ENCODE data around the gene OPCML. TPM values are rescaled to one million over a fixed set of nuclear protein-coding genes. Genes with fewer than 3 reads are reported as not detected.
A peak's percentile ranks its signal among the peaks of the same experiment; 100 is the strongest.

Gene OPCML
- total RNA-seq, 2 donors from 2014 or later = under 0.01 TPM; not detected in 1

GRCh38 chr11:132638423-132638822 is 893.9 kb downstream of the OPCML start:
- intact Hi-C loops (cut with DNase I) = no loop called here
- ATAC-seq (no peak), DNase-seq (no peak)
- Histone ChIP-seq H3K36me3 (replicated peaks in 1 of 2; ENCODE audit: insufficient read depth in 1 of 2, low read depth in 2 of 2) (no peaks in the 10 kb centered on the region), H3K4me1 (no peaks in the 10 kb centered on the region), H3K4me3 (no peak overlapping the region), H3K27me3 (no peaks in the 10 kb centered on the region), H3K27ac (no peak overlapping the region), H3K9me3 (no peaks in the 10 kb centered on the region)
- WGBS, 2 donors = 44 to 49% methylated on average over 1 of the region's 1 CpG
- TF ChIP-seq POLR2A (IDR thresholded peaks at IDR 0.05) = no peak
- TF ChIP-seq, protein P1, sequence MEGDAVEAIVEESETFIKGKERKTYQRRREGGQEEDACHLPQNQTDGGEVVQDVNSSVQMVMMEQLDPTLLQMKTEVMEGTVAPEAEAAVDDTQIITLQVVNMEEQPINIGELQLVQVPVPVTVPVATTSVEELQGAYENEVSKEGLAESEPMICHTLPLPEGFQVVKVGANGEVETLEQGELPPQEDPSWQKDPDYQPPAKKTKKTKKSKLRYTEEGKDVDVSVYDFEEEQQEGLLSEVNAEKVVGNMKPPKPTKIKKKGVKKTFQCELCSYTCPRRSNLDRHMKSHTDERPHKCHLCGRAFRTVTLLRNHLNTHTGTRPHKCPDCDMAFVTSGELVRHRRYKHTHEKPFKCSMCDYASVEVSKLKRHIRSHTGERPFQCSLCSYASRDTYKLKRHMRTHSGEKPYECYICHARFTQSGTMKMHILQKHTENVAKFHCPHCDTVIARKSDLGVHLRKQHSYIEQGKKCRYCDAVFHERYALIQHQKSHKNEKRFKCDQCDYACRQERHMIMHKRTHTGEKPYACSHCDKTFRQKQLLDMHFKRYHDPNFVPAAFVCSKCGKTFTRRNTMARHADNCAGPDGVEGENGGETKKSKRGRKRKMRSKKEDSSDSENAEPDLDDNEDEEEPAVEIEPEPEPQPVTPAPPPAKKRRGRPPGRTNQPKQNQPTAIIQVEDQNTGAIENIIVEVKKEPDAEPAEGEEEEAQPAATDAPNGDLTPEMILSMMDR (IDR thresholded peaks at IDR 0.05) = no peak

- Histone ChIP-seq H3K36me3 (replicated peaks in 1 of 2; ENCODE audit: insufficient read depth in 1 of 2, low read depth in 2 of 2) (no peaks in the 10 kb centered on the region), H3K27me3 (no peaks in the 10 kb centered on the region), H3K9me3 (no peaks in the 10 kb centered on the region), H3K4me3 (no peak overlapping the region), H3K27ac (no peak overlapping the region), H3K4me1 (no peaks in the 10 kb centered on the region)
- no peak for TF ChIP-seq POLR2A (IDR thresholded peaks at IDR 0.05)
- TF ChIP-seq, protein P1 (IDR thresholded peaks at IDR 0.05) = no peak
- 87% methylated on average over 4 of the region's 4 CpGs for WGBS, 2 donors
- ATAC-seq = no peak
- intact Hi-C loops (cut with DNase I) = no loop called here
- DNase-seq = no peak
Observed at GRCh38 chr11:132636523-132636922, 895.8 kb downstream of the OPCML start.

DNA sequence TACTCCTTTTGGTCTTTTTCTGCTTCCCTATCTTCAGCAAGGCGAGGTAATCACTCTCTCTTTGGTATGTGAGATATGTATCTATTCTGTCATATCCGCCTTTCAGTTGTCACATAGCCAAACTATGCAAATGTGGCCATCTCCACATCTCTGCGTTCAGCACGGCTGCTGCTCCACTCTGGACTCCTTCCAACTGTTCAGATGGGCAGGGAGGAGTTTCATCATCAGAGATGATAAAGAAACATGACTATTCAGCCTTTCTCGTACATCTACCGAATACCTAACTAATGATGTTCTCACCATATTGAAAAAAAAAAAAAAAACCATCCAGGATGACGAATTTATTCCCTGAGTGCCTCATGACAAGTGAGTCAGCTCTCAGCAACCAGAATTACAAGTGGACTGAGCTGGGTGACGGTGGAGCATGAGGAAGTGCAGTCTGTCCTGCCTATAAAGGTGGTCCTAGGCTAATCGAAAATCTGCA is 899.6 kb downstream of the OPCML start:
- no peak for ATAC-seq

DNA sequence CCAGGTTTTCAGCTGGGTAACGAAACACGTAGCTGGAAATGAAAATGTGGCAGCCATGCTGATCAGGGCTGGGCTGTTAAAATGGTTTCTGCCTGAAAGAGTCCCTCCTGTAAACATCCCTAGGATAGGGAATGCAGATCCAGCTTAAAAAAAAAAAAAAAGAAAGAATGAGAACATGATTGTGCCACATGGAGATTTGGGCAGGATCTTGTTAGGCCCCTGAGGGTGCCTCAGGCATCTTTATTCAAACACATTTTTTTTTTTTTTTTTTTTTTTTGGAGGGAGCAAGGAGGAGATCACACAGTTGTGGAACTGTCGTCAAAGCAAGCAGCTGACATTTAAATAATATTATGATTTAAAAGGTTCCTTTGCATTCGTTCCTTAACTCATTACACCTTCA is 900.3 kb downstream of the OPCML start:
- 67 to 68% methylated on average over 4 of the region's 4 CpGs for WGBS, 2 donors
- TF ChIP-seq POLR2A (IDR thresholded peaks at IDR 0.05) = no peak
- TF ChIP-seq, protein P1 (IDR thresholded peaks at IDR 0.05) = no peak

More for the DNA sequence above, 899.6 kb downstream of the OPCML start:
- H3K27me3 ChIP-seq = no peaks in the 10 kb centered on the region
- H3K36me3 ChIP-seq (replicated peaks in 1 of 2; ENCODE audit: insufficient read depth in 1 of 2, low read depth in 2 of 2) = no peaks in the 10 kb centered on the region
- H3K27ac ChIP-seq = no peak overlapping the region
- no peak overlapping the region for H3K4me3 ChIP-seq
- no peaks in the 10 kb centered on the region for H3K4me1 ChIP-seq
- no peaks in the 10 kb centered on the region for H3K9me3 ChIP-seq
- 50 to 59% methylated on average over 9 of the region's 9 CpGs for WGBS, 2 donors
- TF ChIP-seq POLR2A (IDR thresholded peaks at IDR 0.05) = no peak
- TF ChIP-seq, protein P1 (IDR thresholded peaks at IDR 0.05) = no peak
- intact Hi-C loops (cut with DNase I) = no loop called here
- peak in 1 of 4 donors; percentile 16 for DNase-seq

GRCh38 chr11:132627981-132628380 is 904.3 kb downstream of the OPCML start:
- DNase-seq (no peak), ATAC-seq (no peak)
- intact Hi-C loops (cut with DNase I) = no loop called here
- 78 to 83% methylated on average over 3 of the region's 3 CpGs for WGBS, 2 donors
- Histone ChIP-seq H3K4me1 (no peaks in the 10 kb centered on the region), H3K27ac (no peak overlapping the region), H3K36me3 (replicated peaks in 1 of 2; ENCODE audit: insufficient read depth in 1 of 2, low read depth in 2 of 2) (no peaks in the 10 kb centered on the region), H3K27me3 (no peaks in the 10 kb centered on the region), H3K4me3 (no peak overlapping the region), H3K9me3 (no peaks in the 10 kb centered on the region)
- TF ChIP-seq, protein P1 (IDR thresholded peaks at IDR 0.05) = no peak
- no peak for TF ChIP-seq POLR2A (IDR thresholded peaks at IDR 0.05)

More for the DNA sequence above, 900.3 kb downstream of the OPCML start:
- H3K36me3 ChIP-seq (replicated peaks in 1 of 2; ENCODE audit: insufficient read depth in 1 of 2, low read depth in 2 of 2) = no peaks in the 10 kb centered on the region
- no peak overlapping the region for H3K27ac ChIP-seq
- ATAC-seq (no peak), DNase-seq (no peak)
- H3K4me3 ChIP-seq = no peak overlapping the region
- no peaks in the 10 kb centered on the region for H3K27me3 ChIP-seq
- intact Hi-C loops (cut with DNase I) = no loop called here
- no peaks in the 10 kb centered on the region for H3K9me3 ChIP-seq
- no peaks in the 10 kb centered on the region for H3K4me1 ChIP-seq
